ENCODE data around the gene PYROXD2. TPM values are rescaled to one million over a fixed set of nuclear protein-coding genes. Genes with fewer than 3 reads are reported as not detected.
A peak's percentile ranks its signal among the peaks of the same experiment; 100 is the strongest.

The PYROXD2 gene
- total and polyA plus RNA-seq, 10 of the 15 experiments (the other 5 are each of a cell fraction or from before 2014, with no cell fraction given), result 4.8 to 15.8 (median 11.1) TPM

DNA sequence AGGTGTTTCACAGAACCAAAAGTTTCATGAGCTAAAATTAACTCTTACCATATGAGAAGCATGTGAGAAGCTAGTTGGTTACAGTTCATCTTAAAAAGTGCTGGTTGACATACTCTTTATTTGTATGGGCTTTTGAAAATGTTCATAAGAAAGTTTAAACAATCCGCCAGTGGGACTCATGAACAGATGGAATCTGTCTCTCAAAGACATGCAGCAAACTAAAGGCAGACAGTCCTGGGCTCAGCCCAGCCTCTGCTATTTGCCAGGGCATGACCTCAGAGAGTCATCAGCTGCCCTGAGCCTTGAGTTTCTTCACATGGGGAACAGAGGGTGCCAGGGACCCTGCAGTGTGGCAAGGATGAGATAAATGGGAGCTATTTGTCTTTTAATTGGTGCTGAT, 3.2 kb downstream of the PYROXD2 start:
- intact Hi-C loops (cut with micrococcal nuclease; ENCODE audit: unreplicated experiment), result no loop called here
- peak overlapping the region; percentile 25; the same call in 1 of the 2 replicates for H3K27ac ChIP-seq (ENCODE audit: control insufficient read depth, insufficient read depth)
- no peak overlapping the region for H2AFZ ChIP-seq (ENCODE audit: control insufficient read depth, low read depth, low read length)
- ChIA-PET POLR2A (interaction anchor here (1.2 kb wide), 1 partner anchor 11 kb away, joined by 4 read pairs; no protein-coding TSS in a partner anchor), RAD21 (ENCODE audit: unreplicated experiment) (no interaction called here), SMC1A (ENCODE audit: uncharacterized antibody, unreplicated experiment) (interaction anchor here (1.2 kb wide), 2 partner anchors 11 to 71 kb away, joined by 4 to 5 read pairs; no protein-coding TSS in a partner anchor), CTCF (interaction anchor here (1.1 to 2.8 kb wide), 2 partner anchors 14 to 334 kb away, joined by 4 to 16 read pairs; no protein-coding TSS in a partner anchor)
- WGBS (ENCODE audit: insufficient coverage, insufficient replicate concordance, low lambda C conversion rate, missing lambda C conversion rate), result 88% methylated on average over 1 of the region's 1 CpG
- no peak for ATAC-seq
- H3K4me1 ChIP-seq (ENCODE audit: control insufficient read depth, insufficient read depth, low read length), result peaks cover 28% of the 10 kb centered on the region
- DNase-seq (ENCODE audit: low read depth, low spot score), result no peak
- no peaks in the 10 kb centered on the region for H3K79me2 ChIP-seq (ENCODE audit: control insufficient read depth, insufficient read depth, low read length)
- in situ Hi-C loops (cut with MboI), result no loop called here
- peak overlapping the region; percentile 22; the same call in 1 of the 2 replicates for H3K4me2 ChIP-seq (ENCODE audit: control insufficient read depth, insufficient read depth)
- H3K9me3 ChIP-seq (replicated peaks; ENCODE audit: control insufficient read depth, insufficient read depth, low read length), result no peaks in the 10 kb centered on the region
- no peak for FAIRE-seq
- H4K20me1 ChIP-seq (ENCODE audit: control insufficient read depth, insufficient read depth), result no peaks in the 10 kb centered on the region
- no peaks in the 10 kb centered on the region for H3K27me3 ChIP-seq (replicated peaks in 1 of 2; ENCODE audit: control insufficient read depth in 2 of 2, insufficient read depth in 2 of 2, low read length in 1 of 2)
- TF ChIP-seq MYC (IDR thresholded peaks at IDR 0.05; ENCODE audit: insufficient read depth, insufficient read length, insufficient replicate concordance, low read length, severe bottlenecking) (no peak), CEBPZ (IDR thresholded peaks at IDR 0.05; ENCODE audit: low read depth, low read length) (no peak), NR2F1 (conservative IDR thresholded peaks at IDR 0.05) (0 out of 2 replicates have a peak, but pooled peaks have one; percentile 9), HDGF (IDR thresholded peaks at IDR 0.05) (no peak)
- TF ChIP-seq, protein P1, sequence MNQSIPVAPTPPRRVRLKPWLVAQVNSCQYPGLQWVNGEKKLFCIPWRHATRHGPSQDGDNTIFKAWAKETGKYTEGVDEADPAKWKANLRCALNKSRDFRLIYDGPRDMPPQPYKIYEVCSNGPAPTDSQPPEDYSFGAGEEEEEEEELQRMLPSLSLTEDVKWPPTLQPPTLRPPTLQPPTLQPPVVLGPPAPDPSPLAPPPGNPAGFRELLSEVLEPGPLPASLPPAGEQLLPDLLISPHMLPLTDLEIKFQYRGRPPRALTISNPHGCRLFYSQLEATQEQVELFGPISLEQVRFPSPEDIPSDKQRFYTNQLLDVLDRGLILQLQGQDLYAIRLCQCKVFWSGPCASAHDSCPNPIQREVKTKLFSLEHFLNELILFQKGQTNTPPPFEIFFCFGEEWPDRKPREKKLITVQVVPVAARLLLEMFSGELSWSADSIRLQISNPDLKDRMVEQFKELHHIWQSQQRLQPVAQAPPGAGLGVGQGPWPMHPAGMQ (IDR thresholded peaks at IDR 0.05; ENCODE audit: borderline replicate concordance), result no peak
- H3K9ac ChIP-seq (ENCODE audit: control insufficient read depth, insufficient read depth, low read length), result no peak overlapping the region
- H3K36me3 ChIP-seq (ENCODE audit: control insufficient read depth in 2 of 2, insufficient read depth in 2 of 2, low read length in 1 of 2), result no peaks in the 10 kb centered on the region; a peak in 1 of 4 replicates
- BruUV-seq (replicated peaks), result no TSS peak
- no peak overlapping the region for H3K4me3 ChIP-seq

Measured in GM12878 (cell line).